ENCODE measurements around the gene VAV1.

DNA sequence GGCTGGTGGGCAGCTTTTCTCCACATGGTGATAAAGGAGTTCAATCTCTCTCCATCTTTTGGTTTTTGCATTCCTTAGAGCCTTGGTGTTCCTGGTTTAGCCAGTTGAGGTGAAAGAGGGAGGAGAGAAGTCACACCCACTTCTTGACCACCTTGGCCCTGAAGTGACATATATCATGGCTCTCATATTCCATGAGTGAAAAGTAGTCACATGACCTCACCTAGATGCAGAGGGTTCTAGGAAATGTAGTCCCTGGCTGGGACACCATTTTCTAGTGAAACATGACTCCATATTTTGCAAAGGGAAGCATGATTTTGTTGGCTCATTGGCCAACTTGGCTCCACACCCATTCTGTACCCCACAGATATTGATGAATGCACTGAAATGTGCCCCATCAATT, 130.9 kb downstream of the VAV1 start:
- TF ChIP-seq FOXP2 (optimal IDR thresholded peaks at IDR 0.05; ENCODE audit: borderline replicate concordance, extremely low read depth, extremely low read length, insufficient read depth) (no peak), POLR2AphosphoS5 (IDR thresholded peaks at IDR 0.05; ENCODE audit: low read depth, low read length) (no peak)
